Neural progenitor cell (in vitro differentiated cells): ENCODE data around the gene RNF114.

Experiments used
- CTCF ChIP-seq: fragments of 200-600 bp; sonication (generic); IDR thresholded peaks from 2 replicates; pipeline ENCODE4 v1.5.1; 2017; ENCODE audit warnings: antibody characterized with exemption, mild to moderate bottlenecking
- EZH2 ChIP-seq: fragments of 200-600 bp; sonication (generic); IDR thresholded peaks from 2 replicates; pipeline ENCODE4 v1.6.1; 2017; ENCODE audit warnings: antibody characterized with exemption, mild to moderate bottlenecking, moderate library complexity
- EZH2phosphoT487 ChIP-seq: fragments of 200-600 bp; sonication (generic); IDR thresholded peaks from 2 replicates; pipeline ENCODE4 v1.6.1; 2017; ENCODE audit warnings: antibody characterized with exemption

- TF ChIP-seq EZH2 (no peak), CTCF (no peak), EZH2phosphoT487 (no peak)
Measured at GRCh38 chr20:49990271-49990720, 54.1 kb downstream of the RNF114 start.
